Stimulated activated CD4-positive, alpha-beta T cell treated with anti-CD3 and anti-CD28 coated beads, Interleukin-12 subunit alpha, Interleukin-12 subunit beta, amount 100 ng/mL, for 4 hours (primary cell): Measurements from ENCODE around the gene ZDHHC19.
A peak's percentile ranks its signal among the peaks of the same experiment; 100 is the strongest.
"Not testable (repeated sequence)": the region's sequence is repeated elsewhere in the genome, so short reads cannot be mapped to it uniquely, and the experiment has no call there.

Experiments used
- DNase-seq: peaks from one replicate; pipeline ENCODE4 v3.0.0-alpha.2; 2020

The ZDHHC19 gene

GRCh38 chr3:196222876-196223595 lies 11.8 kb upstream of the ZDHHC19 start:
- DNase-seq = no peak

- no peak for DNase-seq
These were observed 9.8 kb upstream of the ZDHHC19 start for GRCh38 chr3:196220991-196221390.

GRCh38 chr3:196220587-196220986 lies 9.4 kb upstream of the ZDHHC19 start:
- DNase-seq = no peak

- DNase-seq = no peak
These were observed 8.7 kb upstream of the ZDHHC19 start for GRCh38 chr3:196219970-196220311.

- DNase-seq = peak; percentile 36
These were observed 8.2 kb upstream of the ZDHHC19 start for GRCh38 chr3:196219194-196219969.

- no peak for DNase-seq
These were observed 7.0 kb upstream of the ZDHHC19 start for GRCh38 chr3:196218155-196218712.

GRCh38 chr3:196217307-196218154 lies 6.3 kb upstream of the ZDHHC19 start:
- no peak for DNase-seq

- no peak for DNase-seq
These were observed 5.5 kb upstream of the ZDHHC19 start for GRCh38 chr3:196216681-196217211.

GRCh38 chr3:196216089-196216564 lies 4.9 kb upstream of the ZDHHC19 start, which contains the start of gene SLC51A:
TSS of gene SLC51A (plus strand) at chr3:196216534. CDS start at chr3:196216713, 179 bp downstream.
- DNase-seq = no peak

- no peak for DNase-seq
These were observed 4.4 kb upstream of the ZDHHC19 start for GRCh38 chr3:196215493-196216020.

- DNase-seq = no peak
These were observed 3.7 kb upstream of the ZDHHC19 start for GRCh38 chr3:196214783-196215441.

GRCh38 chr3:196209944-196210672 lies 1.1 kb downstream of the ZDHHC19 start:
- not testable (repeated sequence) for DNase-seq

GRCh38 chr3:196208942-196209695 lies 2.1 kb downstream of the ZDHHC19 start:
- no peak for DNase-seq

- DNase-seq = peak; percentile 57
These were observed 3.2 kb downstream of the ZDHHC19 start for GRCh38 chr3:196207833-196208607.

- no peak for DNase-seq
These were observed 3.9 kb downstream of the ZDHHC19 start for GRCh38 chr3:196207159-196207832.

GRCh38 chr3:196205442-196206205 lies 5.6 kb downstream of the ZDHHC19 start:
- DNase-seq = not testable (repeated sequence)

- no peak for DNase-seq
These were observed 7.4 kb downstream of the ZDHHC19 start for GRCh38 chr3:196203846-196204245.

GRCh38 chr3:196202516-196202970 lies 8.7 kb downstream of the ZDHHC19 start:
- DNase-seq = no peak
